T-helper 2 cell (primary cell): ENCODE data around the gene KLHL18.
"Not testable (repeated sequence)": the region's sequence is repeated elsewhere in the genome, so short reads cannot be mapped to it uniquely, and the experiment has no call there.

ENCODE experiments used
- DNase-seq, 5 experiments: peaks; one replicate each; pipeline versions ENCODE4 v3.0.0 to v3.0.0-alpha.2; 2012 to 2022

Gene KLHL18

DNA sequence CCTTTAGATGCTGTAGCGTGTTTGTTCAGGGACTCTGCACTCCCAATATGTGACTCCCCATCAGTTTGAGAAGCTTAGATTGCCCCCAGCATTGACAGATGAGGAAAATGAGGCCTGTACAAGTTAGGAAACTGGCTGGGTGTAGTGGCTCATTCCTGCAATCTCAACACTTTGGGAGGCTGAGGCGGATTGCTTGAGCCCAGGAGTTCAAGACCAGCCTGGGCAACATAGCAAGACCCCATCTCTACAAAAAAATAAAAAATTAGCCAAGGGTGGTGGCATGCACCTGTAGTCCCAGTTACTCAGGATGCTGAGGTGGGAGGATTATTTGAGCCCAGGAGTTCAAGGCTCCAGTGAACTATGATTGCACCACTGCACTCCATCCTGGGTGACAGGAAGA, 84.1 kb downstream of the KLHL18 start:
- no peak for DNase-seq

DNA sequence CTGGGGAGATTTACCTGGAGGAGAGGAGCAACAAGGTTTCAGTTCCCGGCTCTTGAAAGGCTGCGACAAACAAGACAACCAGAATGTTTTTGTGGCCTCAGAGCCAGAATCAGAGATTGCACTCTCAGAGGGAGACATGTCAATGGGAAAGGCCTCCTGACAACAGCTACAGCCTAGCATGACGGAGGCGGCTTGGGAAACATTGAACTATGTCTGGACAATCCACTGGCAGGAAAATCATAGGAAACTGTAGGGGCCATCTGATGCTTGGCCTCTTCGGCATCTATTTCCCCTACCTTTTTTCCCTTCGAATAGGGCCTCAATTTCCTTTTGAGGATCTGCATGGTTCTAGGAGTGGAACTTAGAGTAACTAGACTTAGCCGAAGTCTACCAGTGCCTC, 84.9 kb downstream of the KLHL18 start:
- DNase-seq: no peak

DNA sequence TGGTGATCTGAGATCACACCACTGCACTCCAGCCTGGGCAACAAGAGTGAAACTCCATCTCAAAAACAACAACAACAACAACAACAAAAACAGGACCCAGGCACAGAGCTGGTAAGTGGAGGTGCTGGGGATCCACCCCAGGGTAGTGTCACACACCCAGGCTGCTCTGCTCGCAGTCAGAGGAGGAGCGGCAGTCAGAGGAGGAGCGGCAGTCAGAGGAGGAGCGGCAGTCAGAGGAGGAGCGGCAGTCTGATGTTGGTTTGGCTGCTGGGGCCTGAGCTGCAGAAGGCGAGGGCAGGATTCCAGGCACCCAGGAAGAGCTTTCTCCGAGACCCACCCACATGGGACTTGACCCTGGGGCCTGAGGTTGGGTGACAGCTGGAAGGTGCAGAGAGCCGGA, 87.3 kb downstream of the KLHL18 start:
- DNase-seq: not testable (repeated sequence)

DNA sequence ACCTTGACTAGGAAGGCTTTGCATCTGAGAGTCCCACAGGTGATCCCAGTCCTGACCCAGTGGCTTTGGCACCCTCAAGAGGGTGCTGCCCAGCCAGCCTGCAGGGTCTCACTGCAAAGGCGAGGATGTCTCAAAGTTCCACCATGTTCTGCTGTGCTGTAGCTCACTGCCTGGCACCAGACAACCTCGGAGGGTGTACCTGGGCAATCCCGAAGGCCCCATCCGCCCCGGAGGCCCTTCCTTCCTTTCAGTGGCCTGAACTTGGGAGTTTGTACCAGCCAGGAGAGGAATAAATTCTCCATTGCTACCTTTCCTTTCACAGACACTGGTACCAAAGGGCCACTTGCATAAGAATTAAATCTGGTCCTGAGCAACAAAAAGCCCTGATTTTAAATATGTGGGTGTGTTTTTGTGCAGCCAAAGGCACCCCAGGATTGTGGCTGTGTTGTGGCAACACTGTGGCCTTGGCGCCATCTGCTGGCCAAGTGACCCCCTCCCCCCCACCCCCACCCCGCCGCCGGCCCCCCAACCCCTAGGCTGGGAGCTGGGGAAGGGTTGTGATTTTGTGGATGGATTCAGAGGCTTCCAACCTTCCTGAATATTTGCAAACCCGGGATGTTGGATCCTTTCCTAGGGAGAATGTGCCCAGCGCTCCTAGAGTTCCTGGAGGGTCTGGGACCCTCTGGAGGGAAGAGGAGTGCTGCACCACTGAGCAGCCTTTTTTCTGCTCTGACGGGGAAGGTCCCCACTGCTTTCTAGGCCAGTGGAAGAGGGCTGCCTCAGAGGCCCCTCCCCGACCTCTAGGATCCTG, 88.3 kb downstream of the KLHL18 start:
- peak in 2 of 5 experiments; percentile 23 to 40 for DNase-seq

DNA sequence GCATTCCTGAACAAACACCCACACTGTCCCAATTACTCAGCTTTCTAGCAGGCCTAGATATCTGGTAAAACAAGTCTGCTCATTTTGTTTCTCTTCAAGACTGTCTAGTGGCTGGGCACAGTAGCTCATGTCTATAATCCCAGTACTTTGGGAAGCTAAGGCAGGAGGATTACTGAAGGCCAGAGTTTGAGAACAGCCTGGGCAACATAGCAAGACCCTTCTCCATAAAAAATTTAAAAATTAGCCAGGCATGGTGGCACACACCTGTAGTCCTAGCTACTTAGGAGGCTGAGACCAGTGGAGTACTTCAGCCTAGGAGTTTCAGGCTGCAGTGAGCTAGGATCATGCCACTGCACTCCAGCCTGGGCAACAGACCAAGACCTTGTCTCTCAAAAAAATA, 91.8 kb downstream of the KLHL18 start:
- DNase-seq: no peak

DNA sequence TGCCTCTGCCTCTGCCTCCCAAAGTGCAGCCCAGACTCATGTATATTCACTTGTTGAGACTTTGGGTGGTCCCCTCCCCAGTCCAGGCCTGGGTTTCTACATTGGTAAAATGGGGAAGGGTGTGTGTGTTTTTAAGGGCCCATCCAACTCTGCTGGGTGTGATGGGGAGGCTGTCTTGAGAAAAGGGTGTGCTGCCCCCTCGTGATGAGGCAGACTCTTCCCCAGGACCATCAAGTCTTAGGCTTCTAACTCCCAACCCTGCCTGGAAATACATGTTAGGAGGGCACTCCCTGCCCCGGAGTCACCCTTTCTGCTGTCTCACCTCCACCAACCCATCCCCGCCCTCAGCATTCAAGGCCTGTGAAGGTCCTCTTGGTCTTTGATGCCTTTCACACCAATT, 93.6 kb downstream of the KLHL18 start:
- DNase-seq: no peak

DNA sequence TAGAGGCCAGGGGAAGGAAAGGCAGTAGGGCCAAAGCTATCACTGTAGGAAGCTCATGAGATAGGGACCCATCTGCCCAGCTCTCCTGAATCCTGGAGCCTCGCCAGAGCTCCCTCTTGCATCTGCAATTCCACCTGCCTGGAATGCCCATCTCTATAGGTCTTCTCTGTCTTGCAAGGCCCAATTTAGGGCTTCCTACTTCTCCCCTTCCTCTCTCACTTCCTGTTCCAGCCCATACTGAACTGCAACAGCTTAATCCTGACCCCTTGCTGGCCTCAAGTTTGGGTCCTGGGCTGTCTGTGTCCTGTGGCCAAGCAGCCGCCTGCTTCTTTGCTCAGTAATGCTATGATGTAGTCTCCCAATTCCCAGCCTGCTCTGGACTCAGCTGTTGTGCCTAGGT, 94.4 kb downstream of the KLHL18 start:
- no peak for DNase-seq

DNA sequence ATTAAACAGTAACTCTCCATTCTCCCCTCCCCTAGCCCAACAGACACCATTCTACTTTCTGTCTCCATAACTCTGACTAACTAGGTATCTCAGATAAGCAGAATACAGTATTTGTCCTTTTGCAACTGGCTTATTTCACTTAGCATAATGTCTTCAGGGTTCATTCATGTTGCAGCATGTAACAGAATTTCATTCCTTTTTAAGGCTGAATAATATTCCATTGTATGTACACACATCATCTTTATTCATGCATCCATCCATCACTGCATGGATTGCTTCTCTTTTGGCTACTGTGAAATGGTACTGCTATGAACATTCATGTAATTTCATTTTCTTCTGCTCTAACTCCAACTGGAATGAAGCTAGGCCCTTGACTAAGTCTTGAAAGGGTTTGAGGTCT, 96.1 kb downstream of the KLHL18 start:
- no peak for DNase-seq

DNA sequence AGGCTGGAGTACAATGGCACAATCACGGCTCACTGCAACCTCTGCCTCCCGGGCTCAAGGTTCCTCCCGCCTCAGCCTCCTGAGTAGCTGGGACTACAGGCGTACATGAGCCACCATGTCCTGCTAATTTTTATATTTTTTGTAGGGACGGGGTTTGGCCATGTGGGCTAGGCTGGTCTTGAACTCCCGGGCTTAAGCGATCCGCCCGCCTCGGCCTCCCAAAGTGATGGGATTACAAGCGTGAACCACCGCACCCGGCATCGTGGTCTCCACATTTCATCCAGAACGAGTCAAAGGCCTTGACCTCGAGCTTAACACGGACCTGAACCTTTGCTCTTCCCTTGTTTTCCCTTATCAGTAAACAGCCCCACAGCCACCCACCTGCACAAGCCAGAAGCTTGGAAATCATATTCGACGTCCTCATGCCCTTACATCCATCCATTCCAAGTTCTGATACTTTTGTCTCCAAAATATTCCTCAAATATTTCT, 96.7 kb downstream of the KLHL18 start:
- DNase-seq: no peak

DNA sequence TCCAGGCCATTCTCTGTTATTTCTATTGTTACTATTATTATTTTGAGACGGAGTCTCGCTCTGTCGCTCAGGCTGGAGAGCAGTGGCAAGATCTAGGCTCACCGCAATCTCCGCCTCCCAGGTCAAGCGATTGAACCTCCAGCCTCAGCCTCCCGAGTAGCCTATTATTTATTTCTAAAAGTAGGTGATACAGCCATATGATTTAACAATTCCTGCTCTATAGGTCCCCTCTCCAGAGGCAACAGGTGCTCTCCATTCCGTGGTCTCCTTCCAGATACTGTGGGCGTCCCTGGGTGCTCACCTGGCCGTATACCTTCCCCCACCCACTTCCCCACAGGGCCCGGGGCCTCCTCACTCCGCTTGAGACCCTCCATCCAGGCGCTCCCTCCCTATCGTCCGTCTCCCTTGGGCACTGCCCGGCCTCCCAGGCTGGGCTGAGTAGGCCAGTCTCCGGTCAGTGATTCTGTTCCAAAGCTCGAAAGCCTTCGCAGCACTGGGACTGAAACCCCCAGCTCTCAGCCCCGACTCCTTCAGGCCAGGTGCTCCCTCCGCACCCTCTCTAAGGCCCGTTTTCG, 97.4 kb downstream of the KLHL18 start:
- DNase-seq: no peak

DNA sequence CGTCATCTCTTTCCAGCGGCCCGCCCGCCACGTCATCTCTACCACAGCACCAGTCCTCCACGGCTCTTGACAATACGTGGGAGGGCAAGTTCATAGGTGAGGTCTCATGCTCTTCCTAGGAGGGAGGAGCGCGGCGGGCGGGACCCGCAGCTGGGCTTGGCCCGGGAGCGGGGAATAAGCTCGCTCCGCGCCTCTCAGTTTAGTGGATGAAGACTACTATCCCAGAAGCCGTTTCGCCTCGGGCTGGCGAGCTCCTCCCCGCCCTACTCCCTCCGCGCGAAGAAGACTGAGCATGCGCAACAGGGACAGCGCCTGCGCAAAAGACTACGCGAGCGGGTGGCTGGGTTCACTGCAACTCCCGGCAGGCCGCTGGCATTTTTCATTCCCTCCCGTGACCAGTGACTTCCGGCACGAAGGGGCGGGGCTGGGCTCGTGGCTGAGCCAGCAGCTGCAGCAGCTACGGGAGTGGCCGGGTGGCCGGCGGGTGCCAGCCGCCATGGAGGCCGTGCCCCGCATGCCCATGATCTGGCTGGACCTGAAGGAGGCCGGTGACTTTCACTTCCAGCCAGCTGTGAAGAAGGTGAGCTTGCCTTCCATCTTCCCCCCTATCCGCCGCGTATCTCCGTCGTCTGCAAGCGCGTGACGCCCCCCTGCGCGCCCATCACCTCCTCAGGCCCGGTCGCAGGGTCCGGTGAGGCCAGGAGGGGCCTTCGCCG, 98.0 kb downstream of the KLHL18 start, which contains the start of gene PTPN23:
Gene PTPN23, plus strand, starts transcription at position 421 of the 716 bp plus-strand sequence. Its CDS starts 76 bp downstream, at position 497.
- peak; percentile 97 to 98 (median 97) for DNase-seq

DNA sequence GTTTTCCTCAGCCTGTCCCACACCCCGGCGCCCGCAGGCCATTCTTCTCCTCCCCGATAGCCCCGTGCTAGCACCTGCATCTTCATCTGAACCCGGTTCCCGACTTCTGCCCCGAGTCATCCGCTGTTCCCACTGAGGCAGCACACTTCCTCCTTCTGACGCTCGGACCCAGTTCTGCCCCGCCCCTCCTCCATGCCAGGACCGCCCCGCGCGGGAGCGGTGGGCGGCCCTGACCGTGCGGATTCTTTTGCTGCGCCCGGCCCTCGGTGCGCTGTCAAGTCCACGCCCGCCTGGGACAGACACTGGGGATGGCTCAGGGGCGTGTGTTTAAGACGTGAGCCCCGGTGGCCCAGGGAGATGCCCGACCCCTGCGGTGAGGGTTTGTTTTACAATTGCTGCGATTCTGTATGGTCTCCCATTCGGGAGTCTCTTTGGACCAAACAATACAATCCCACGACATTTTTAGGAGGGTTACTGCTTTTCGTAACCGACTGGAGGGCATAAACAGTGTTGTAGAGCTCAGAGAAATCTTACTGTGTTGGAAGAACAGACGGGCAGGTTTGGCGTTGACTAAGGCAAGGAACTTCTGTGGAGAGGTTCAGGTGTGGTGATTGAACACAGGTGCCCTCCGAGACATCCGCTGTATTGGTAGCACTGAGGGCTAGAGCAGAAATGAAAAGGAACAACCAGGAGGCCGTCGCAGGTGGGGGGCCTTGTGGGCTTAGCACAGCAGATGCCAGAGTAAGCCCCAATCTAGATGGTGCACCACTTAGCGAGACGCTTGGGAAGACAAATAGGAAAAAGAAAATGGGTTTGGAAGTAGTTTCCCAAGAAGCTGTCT, 98.8 kb downstream of the KLHL18 start:
- DNase-seq: peak; percentile 29 to 88 (median 57)

DNA sequence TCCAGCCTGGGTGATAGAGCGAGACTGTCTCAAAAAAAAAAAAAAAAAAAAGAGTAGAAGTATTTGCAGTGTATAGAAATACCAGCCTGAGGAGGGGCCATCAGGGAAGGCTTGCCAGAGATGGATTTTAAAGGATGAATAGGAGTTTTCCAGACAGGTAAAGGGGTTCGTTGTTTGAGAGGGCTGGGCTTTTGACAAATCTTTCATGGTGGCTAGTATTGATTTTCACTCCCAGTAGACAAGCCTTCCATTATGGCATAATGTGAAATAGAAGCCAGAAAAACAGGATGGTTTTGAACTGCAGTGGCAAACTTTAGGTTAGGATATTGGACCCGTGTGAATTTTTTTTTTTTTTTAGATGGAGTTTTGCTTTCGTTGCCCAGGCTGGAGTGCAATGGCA, 101.7 kb downstream of the KLHL18 start:
- no peak for DNase-seq

DNA sequence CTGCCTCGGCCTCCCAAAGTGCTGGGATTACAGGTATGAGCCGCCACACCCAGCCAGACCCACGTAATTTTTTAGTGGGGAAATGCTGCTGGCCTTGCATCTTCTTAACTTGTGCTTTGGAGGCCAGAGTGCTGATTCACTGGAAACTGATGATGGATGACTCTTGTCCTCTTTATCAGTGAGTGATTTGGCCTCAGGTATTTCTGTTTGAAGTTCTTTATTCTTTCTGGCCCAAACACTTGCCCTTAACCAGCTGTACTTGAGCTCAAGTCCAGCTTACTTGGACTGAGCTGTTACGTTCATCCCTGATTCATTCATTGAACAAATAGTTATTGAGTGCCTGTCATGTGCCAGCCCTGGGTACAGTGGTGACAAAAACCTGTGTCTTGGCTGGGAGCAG, 102.3 kb downstream of the KLHL18 start:
- no peak for DNase-seq

DNA sequence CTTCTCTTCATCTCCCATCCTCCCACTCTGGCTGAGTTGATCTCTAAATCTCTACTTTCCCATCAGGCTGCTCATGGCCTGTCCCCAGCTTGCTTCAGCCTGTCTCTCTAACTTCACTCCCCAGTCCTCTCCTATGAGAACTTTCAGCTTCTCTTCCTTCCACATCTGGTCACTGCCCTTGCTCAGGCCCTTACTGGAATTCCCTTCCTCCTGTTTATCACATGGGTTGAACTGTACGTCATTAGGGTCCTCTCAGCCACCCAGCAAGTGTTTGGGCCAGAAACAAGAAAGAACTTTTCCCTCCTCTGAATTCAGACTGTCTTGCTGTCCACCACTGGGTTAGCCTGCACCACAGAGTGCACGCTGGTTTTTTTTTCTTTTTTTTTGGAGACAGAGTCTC, 103.1 kb downstream of the KLHL18 start:
- DNase-seq: no peak

DNA sequence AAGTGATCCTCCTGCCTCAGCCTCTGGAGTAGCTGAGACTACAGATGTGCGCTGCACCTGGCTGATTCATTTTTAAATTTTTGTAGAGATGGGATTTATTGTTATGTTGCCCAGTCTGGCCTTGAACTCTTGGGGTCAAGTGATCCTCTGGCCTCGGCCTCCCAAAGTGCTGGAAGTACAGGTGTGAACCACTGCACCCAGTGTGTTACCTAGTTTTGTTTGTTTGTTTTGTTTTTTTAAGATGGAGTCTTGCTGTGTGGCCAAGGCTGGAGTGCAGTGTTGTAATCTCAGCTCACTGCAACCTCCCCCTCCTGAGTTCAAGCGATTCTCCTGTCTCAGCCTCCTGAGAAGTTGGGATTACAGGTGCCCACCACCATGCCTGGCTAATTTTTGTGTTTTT, 110.2 kb downstream of the KLHL18 start:
- no peak for DNase-seq

DNA sequence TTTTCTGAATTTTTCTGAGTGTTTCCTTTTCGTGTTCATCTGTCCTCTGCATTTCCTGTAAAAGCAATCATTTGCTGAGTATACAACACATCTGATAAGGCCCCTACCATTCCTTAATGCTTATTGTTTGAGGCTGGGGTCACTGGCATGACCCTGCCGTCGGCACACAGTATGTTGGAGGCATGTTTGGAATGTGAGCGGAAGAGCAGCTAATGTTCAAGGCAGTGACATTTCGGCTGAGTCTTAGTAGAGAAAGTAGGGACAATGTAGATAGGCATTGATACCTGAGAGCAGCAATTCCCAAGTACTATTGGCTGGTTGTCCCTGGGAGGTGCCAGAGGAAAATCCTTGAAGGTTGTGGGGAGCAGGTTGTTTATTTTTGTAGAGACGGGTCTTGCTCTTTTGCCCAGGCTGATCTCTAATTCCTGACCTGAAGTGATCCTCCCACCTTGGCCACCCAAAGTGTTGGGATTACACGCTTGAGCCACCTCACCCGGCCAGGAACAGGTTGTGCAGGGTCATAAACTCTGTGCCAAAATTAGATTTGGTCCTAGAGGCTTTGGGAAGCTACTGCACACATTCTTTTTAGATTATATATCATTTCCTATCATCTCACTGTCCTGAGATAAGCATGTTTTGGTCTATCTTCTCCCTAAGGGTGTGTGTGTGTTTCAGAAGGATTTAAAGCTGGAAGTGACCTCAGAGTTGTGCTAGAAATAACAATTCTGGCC, 111.6 kb downstream of the KLHL18 start:
- DNase-seq: no peak

DNA sequence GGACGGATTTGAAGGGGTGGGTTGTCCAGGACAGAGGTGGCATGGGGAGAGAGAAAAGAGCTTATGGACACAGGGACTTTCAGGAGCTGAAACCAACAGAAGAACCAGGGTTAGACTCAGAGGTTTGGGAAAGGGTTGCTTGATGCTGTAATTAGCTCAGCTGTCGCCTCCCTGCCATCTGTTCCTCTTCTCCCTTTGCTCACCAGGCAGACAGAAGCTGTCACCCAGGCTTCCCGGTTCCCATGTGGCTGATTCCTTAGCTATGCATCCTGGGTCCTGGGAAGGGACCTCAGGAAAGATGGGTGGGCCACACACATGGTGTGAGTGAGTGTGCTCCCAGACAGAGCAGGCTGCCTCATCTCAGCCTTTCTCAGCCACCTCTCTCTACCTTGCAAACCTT, 112.1 kb downstream of the KLHL18 start:
- no peak for DNase-seq
